HL-60/S4 treated with retinoic acid at 250 ng/mL for 4 days and 3 days (cell line): ENCODE results near the gene CELSR3.

Experiments
- in situ Hi-C: fragments of 300-500 bp; cut with MboI; formaldehyde crosslinking; loops from 2 replicates; pipeline ENCODE4 v1.7.0; 2022; ENCODE audit warnings: low sequenced_read_pairs

CELSR3 gene

GRCh38 chr3:48686538-48687219, 24.0 kb upstream of the CELSR3 start:
- in situ Hi-C loops = no loop called here

GRCh38 chr3:48685603-48686511, 23.2 kb upstream of the CELSR3 start, which contains the start of gene NCKIPSD:
Gene NCKIPSD (minus strand): TSS chr3:48685915. CDS start chr3:48685807, 108 bp downstream.
- in situ Hi-C loops = no loop called here

- in situ Hi-C loops = no loop called here
Observed at GRCh38 chr3:48685293-48685602, 22.6 kb upstream of the CELSR3 start.

GRCh38 chr3:48684480-48685143, 21.9 kb upstream of the CELSR3 start:
- in situ Hi-C loops = no loop called here

- in situ Hi-C loops = no loop called here
Observed at GRCh38 chr3:48684054-48684349, 21.3 kb upstream of the CELSR3 start.

DNA sequence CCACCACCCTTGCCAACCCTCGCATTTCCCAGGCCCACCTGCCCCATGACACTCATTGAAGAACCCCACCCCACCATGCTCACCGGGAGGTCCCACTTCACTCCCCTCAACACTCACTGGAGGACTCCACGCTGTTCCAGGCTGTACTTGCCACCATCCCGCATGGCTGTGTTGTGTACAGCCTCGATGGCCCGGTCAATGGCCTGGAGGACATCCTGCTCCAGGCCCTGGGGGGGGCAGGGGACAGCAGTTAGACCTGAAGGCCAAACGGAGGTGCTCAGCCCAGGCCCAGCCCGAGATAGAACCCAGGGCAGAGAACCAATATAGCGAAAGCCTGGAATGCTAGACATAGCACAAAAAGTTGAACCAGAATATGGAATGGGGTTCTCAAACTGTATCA, 20.1 kb upstream of the CELSR3 start:
- in situ Hi-C loops = no loop called here

DNA sequence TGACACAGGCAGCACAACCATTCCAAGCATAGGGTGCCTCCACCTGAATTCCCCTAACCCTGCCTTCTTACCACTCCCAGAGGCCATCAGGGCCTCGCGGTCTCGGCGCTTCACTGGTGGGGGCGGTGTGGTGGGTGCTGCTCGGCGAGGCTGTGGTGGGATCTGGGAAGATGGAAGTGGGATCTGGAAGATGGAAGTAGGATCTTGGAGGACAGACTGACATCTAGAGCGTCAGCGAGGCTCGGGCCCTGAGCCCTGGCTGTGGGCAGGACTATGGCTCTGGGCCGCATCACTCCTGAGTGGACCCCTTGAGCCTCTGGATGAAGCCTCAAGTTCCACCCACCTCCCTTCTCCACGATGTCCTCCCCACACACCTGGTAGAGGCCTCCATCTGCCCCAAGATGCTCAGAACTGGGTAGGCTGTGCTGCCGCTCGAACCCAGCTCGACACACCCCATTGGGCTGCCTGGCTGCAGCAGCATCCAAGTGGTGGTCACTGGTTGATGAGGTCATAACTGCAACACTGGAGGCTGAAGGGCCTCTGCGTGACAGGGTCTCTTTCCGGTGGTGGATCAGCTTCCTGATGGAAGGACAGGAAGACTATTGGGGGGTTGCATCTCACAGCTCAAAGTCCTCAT, 19.4 kb upstream of the CELSR3 start:
- in situ Hi-C loops = no loop called here

DNA sequence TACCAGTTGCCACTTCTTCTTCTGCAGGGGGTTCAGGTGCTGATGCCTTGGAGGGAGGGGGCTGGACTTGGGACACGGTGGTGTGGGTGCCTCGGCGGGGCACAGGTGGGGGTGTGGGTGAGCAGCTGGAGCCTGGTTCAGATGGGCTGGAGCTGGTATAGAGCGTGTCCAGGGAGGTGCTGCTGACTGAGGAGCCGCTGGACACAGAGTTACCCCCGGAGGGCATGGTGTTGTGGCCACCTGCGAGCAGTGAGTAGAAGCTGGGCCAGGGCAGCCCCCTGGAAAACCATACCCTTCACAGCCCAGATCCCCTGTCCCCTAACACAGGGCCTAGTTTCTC, 18.8 kb upstream of the CELSR3 start:
- in situ Hi-C loops = no loop called here

- in situ Hi-C loops = no loop called here
Observed at GRCh38 chr3:48680811-48681540, 18.3 kb upstream of the CELSR3 start.

GRCh38 chr3:48679411-48680391, 17.0 kb upstream of the CELSR3 start:
- in situ Hi-C loops = no loop called here

DNA sequence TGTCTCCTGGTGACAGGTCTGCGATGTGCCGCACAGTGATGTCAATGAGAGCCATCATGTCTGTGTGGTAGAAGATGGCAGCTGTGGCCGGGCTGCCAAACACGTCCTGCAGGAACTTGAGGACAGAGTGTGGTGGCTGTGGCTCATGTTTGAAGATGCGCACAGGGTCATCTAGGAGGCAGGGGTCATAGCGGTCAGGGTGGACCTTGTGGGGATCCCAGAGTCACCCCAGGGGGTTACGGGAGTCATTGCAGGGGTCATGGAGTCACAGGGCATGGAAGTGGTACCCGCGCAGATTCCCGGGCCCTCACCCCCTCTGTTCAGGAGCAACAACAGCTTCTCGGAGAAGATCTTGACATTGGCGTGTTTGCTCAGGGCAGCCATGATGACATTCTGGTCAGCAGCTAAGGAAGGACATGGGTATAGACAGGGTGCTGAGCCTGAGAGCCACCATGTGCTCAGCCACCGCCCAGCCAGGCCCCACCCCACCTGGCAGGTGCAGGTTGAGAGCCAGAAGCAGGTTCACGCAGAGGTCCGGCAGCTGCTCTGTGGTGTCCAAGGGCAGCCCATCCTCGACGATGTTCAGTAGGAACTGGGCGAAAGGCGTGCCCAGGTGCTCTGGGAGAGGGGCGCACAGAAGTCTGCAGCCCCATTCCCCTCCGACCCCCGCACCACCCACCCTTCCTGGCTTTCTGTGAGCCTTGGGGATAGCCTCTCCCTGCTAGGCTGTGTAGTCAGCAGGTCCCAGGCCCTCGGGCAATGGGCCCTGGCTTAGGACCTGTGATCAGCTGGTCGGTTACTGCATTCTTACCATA, 16.1 kb upstream of the CELSR3 start:
- in situ Hi-C loops = no loop called here

- in situ Hi-C loops = no loop called here
Observed at GRCh38 chr3:48678056-48678455, 15.4 kb upstream of the CELSR3 start.

DNA sequence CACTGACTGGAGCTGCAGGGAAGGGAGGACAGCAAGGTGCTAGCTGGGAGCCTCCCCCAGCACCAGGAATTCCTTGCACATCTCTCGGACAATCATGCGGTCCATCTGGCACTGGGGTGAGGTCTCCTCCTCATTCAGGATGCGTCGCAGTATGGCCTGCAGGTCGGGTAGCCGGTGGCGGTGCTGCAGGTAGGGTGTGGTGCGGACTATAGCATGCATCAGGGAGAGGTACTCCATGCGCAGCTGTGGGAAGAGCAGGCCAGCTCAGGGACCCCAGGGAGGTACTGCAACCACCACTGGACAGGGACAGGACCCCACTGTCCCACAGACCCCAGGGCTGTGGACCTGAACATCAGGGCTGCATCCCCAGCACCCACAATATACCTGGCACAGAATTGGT, 11.8 kb upstream of the CELSR3 start:
- in situ Hi-C loops = no loop called here

DNA sequence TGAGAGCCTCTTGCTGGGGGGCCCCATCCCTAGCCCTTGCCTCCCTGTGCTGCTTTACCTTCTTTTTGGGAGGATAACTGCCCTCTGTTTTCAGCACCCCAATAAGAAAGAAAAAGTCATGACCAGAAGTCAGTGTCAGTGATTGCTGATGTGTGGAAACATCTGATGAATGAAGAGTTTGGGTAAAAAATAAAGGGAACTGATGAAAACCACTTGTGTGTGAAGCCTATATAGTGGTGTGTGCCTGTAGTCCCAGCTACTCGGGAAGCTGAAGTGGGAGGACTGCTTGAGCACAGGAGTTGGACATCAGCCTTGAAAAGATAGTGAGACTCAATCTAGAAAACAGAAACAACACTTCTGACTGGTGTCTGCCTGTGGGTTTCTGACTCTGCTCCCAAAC, 9.8 kb upstream of the CELSR3 start:
- in situ Hi-C loops = no loop called here

DNA sequence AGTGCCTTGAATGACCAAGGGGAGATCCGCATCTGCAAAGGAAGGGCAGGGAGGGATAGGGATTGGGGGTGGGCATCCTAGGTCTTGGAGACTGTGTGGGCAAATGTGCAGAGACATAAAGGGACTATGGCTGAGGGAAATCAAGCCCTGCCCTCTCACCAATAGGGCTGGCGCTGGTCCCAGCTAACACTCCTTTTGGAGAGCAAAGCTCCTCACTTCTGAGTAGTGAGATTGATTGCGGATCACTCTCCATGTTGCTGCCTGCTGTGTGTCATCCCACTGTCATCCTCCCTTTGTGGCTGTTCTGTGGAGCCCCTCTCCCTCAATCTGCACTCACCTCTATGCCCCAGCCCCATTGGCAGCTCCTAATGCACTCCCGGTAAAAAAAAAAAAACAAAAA, 2.2 kb upstream of the CELSR3 start:
- in situ Hi-C loops = no loop called here

- in situ Hi-C loops = no loop called here
Observed at GRCh38 chr3:48664313-48664644, 1.6 kb upstream of the CELSR3 start.

DNA sequence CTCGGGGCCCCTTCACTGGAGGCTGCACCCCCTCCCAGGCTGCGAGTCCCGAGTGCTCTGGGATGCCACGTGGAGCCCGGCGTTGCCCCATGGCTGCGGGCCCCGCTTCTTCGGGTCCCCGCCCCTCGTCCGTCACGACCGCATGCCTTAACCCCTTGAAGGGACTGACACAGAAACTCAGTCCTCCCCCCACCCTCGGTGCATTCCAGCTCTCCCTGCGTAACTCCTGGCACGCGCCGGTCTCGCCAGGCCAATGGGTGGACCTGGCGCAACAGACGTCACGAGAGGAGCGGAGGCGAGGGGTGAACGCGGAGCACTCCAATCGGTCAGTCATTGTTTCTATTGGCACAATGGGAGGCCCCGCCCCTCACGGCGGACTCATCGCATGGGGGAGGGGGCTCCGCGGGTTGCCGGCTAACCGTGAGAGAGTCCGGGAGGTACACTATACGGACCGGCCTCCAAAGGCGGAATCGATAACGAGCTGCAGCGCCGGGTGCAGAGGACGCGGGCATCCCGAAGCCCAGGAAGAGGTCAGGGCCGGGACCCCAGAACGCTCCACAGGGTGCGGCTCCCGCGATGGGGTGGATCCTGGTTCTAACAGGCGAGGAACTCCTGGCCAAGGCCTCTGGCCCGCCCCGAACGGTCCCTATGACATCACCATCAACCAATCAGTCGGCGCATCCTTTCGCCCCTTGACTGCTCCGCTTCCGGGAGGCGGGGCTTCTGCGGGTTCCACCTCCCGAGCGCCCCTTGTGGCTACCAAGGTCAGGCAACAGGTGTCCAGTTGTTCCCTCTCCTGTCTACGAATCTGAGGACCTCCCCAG, 1.0 kb upstream of the CELSR3 start:
- in situ Hi-C loops = no loop called here

DNA sequence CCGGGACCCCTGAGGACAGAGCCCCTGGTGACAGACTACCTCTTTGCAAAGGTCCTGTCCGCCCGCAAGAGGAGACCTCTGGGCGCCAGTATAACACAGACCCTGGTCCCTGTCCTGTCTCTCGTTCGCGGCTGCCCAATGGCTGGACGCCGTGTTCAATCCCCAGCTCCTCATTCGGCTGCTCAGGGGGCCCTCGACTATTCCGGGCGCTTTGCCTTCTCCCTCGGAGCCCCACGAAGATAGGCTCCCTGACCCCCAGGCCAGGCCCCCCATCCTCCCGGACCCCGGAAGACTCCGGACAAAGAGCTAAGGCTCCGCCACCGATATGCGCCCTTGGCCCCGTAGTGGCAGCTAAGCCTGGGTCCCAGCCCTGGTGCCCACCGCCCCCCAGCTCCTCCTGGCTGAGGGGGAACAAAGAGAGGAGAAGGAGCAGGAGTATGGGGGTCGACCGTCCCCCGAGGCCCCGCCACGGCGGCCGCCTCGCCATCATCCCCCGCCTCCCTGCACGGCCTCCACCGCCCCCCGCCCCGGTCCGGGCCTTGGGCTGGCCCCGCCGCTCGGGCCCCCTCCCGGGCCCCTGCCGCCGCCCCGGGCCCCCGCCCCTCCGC, 437 bp downstream of the CELSR3 start:
- in situ Hi-C loops = no loop called here
